Keratinocyte (primary cell): Measurements from ENCODE around the gene BMPR1B. TPM values are rescaled to one million over a fixed set of nuclear protein-coding genes. Genes with fewer than 3 reads are reported as not detected.

Source experiments
- DNase-seq: peaks from one replicate; pipeline ENCODE4 v3.0.0-alpha.2; 2011; ENCODE audit warnings: low read depth, missing footprints, low spot score
- FAIRE-seq: peaks from 2 replicates; lab custom pipeline; 2011; peaks lifted over from hg19 to GRCh38; lab: Jason Lieb, UNC
- H2AFZ ChIP-seq: 2 replicates; pipeline ENCODE4 v1.6.0; 2012; ENCODE audit warnings: low read length, control low read depth, inconsistent platforms; ENCODE audit not compliant: control insufficient read depth
- H3K27ac ChIP-seq: 2 replicates; pipeline ENCODE4 v1.5.1; 2011; ENCODE audit warnings: low read length; ENCODE audit not compliant: control insufficient read depth, insufficient read depth
- H3K27me3 ChIP-seq: 3 replicates; pipeline ENCODE4 v1.6.0; 2011; ENCODE audit warnings: low read length; ENCODE audit not compliant: control insufficient read depth, insufficient read depth; ENCODE audit errors: extremely low read depth
- H3K36me3 ChIP-seq, 2 experiments: 2 replicates in 1 of 2; 3 replicates in 1 of 2; pipeline ENCODE4 v1.5.1; 2011; ENCODE audit warnings: low read length in 2 of 2, mild to moderate bottlenecking in 1 of 2; ENCODE audit not compliant: control insufficient read depth in 2 of 2, insufficient read depth in 2 of 2; ENCODE audit errors: extremely low read depth in 1 of 2
- H3K4me1 ChIP-seq: 3 replicates; pipeline ENCODE4 v1.5.1; 2011; ENCODE audit warnings: low read length; ENCODE audit not compliant: control insufficient read depth, insufficient read depth; ENCODE audit errors: extremely low read depth
- H3K4me2 ChIP-seq: 3 replicates; pipeline ENCODE4 v1.6.0; 2011; ENCODE audit warnings: low read depth, low read length; ENCODE audit not compliant: control insufficient read depth, insufficient read depth; ENCODE audit errors: extremely low read depth
- H3K4me3 ChIP-seq, 3 experiments: fragments of 200-600 bp in 1 of 3; sonication (generic) in 1 of 3; 2 replicates in 2 of 3; 3 replicates in 1 of 3; pipeline ENCODE4 v1.5.1; 2011 to 2016; ENCODE audit warnings: low read length in 3 of 3, mild to moderate bottlenecking in 3 of 3, control low read depth in 2 of 3, inconsistent platforms in 1 of 3, low read depth in 1 of 3, mixed read lengths in 1 of 3, mixed run types in 1 of 3, moderate library complexity in 1 of 3; ENCODE audit not compliant: control insufficient read depth in 2 of 3, insufficient read depth in 2 of 3; ENCODE audit errors: extremely low read depth in 1 of 3
- H3K79me2 ChIP-seq: 2 replicates; pipeline ENCODE4 v1.6.0; 2012; ENCODE audit warnings: low read length; ENCODE audit not compliant: control insufficient read depth, insufficient read depth
- H3K9ac ChIP-seq: 3 replicates; pipeline ENCODE4 v1.6.0; 2011; ENCODE audit warnings: low read length; ENCODE audit not compliant: control insufficient read depth, insufficient read depth; ENCODE audit errors: extremely low read depth
- H3K9me1 ChIP-seq: 3 replicates; pipeline ENCODE4 v1.6.0; 2011; ENCODE audit warnings: low read length; ENCODE audit not compliant: control insufficient read depth, insufficient read depth; ENCODE audit errors: extremely low read depth
- H3K9me3 ChIP-seq: 2 replicates; pipeline ENCODE4 v1.5.1; 2012; ENCODE audit warnings: low read depth, low read length; ENCODE audit not compliant: control insufficient read depth
- H4K20me1 ChIP-seq: 3 replicates; pipeline ENCODE4 v1.6.0; 2011; ENCODE audit warnings: low read length; ENCODE audit not compliant: control insufficient read depth, insufficient read depth; ENCODE audit errors: extremely low read depth
- EZH2 ChIP-seq: IDR thresholded peaks from one replicate; pipeline ENCODE4 v1.6.1; 2012; ENCODE audit warnings: inconsistent platforms, mild to moderate bottlenecking, low read length, moderate library complexity
- dilution Hi-C: fragments of 300-500 bp; cut with MboI; formaldehyde crosslinking; loops from one replicate; pipeline ENCODE4 v1.7.0; 2020; ENCODE audit warnings: low sequenced_read_pairs; ENCODE audit not compliant: extremely low pct_ligation_motif_present
- polyA plus RNA-seq, 5 experiments: library from polyadenylated mRNA; depleted of rRNA in 3 of 5; stranded (reverse) in 3 of 5; stranded (forward) in 1 of 5; unstranded in 1 of 5; fragments of >200 nt; gene quantifications; 1 replicate in 1 of 5; 2 replicates in 3 of 5; 3 replicates in 1 of 5; pipeline versions ENCODE4 v1.2.1 to v1.2.3, GENCODE V29; 2011 to 2012; ENCODE audit warnings: missing spikeins in 2 of 5, low read depth in 1 of 5, low replicate concordance in 1 of 5
- TF ChIP-seq, protein P1 (sequence below), 3 experiments: IDR thresholded peaks in 1 of 3; conservative IDR thresholded peaks in 1 of 3; optimal IDR thresholded peaks in 1 of 3; 2 replicates in 2 of 3; 3 replicates in 1 of 3; pipeline versions ENCODE3 to v1.5.1; 2011; ENCODE audit warnings: low read length in 3 of 3, mild to moderate bottlenecking in 3 of 3, moderate library complexity in 2 of 3, control low read depth in 1 of 3, inconsistent platforms in 1 of 3; ENCODE audit not compliant: insufficient read depth in 2 of 3; ENCODE audit errors: extremely low read depth in 1 of 3

BMPR1B gene
- polyA plus RNA-seq, 1 donor (not counting 4 experiments of a cell fraction or from before 2014, with no cell fraction given), result 0.89 TPM

GRCh38 chr4:95159384-95159783 is 401.6 kb downstream of the BMPR1B start:
- dilution Hi-C loops, result no loop called here
- H4K20me1 ChIP-seq, result no peaks in the 10 kb centered on the region
- H3K27me3 ChIP-seq, result no peaks in the 10 kb centered on the region
- H3K36me3 ChIP-seq, result no peaks in the 10 kb centered on the region
- no peaks in the 10 kb centered on the region for H3K79me2 ChIP-seq
- DNase-seq (no peak), FAIRE-seq (no peak)
- H3K4me3 ChIP-seq, result no peak overlapping the region
- no peaks in the 10 kb centered on the region for H3K9me3 ChIP-seq
- no peak overlapping the region for H3K27ac ChIP-seq
- H3K4me1 ChIP-seq, result no peaks in the 10 kb centered on the region
- H3K4me2 ChIP-seq, result no peak overlapping the region
- H2AFZ ChIP-seq, result no peak overlapping the region
- H3K9me1 ChIP-seq, result no peaks in the 10 kb centered on the region
- TF ChIP-seq, protein P1, sequence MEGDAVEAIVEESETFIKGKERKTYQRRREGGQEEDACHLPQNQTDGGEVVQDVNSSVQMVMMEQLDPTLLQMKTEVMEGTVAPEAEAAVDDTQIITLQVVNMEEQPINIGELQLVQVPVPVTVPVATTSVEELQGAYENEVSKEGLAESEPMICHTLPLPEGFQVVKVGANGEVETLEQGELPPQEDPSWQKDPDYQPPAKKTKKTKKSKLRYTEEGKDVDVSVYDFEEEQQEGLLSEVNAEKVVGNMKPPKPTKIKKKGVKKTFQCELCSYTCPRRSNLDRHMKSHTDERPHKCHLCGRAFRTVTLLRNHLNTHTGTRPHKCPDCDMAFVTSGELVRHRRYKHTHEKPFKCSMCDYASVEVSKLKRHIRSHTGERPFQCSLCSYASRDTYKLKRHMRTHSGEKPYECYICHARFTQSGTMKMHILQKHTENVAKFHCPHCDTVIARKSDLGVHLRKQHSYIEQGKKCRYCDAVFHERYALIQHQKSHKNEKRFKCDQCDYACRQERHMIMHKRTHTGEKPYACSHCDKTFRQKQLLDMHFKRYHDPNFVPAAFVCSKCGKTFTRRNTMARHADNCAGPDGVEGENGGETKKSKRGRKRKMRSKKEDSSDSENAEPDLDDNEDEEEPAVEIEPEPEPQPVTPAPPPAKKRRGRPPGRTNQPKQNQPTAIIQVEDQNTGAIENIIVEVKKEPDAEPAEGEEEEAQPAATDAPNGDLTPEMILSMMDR (optimal IDR thresholded peaks at IDR 0.05 in 1 of 3, IDR thresholded peaks at IDR 0.05 in 1 of 3, conservative IDR thresholded peaks at IDR 0.05 in 1 of 3; ENCODE audit: extremely low read depth in 1 of 3, insufficient read depth in 2 of 3, low read length in 3 of 3), result no peak
- no peak for TF ChIP-seq EZH2
- no peak overlapping the region for H3K9ac ChIP-seq

GRCh38 chr4:95161781-95162469 is 404.2 kb downstream of the BMPR1B start:
- Histone ChIP-seq H2AFZ (no peak overlapping the region), H3K4me3 (no peak overlapping the region), H3K4me1 (no peaks in the 10 kb centered on the region), H3K9ac (no peak overlapping the region), H3K9me3 (no peaks in the 10 kb centered on the region), H3K4me2 (no peak overlapping the region), H3K27ac (no peak overlapping the region), H3K79me2 (no peaks in the 10 kb centered on the region), H4K20me1 (no peaks in the 10 kb centered on the region), H3K27me3 (no peaks in the 10 kb centered on the region), H3K9me1 (no peaks in the 10 kb centered on the region), H3K36me3 (no peaks in the 10 kb centered on the region)
- dilution Hi-C loops, result no loop called here
- no peak for TF ChIP-seq EZH2
- TF ChIP-seq, protein P1 (optimal IDR thresholded peaks at IDR 0.05 in 1 of 3, IDR thresholded peaks at IDR 0.05 in 1 of 3, conservative IDR thresholded peaks at IDR 0.05 in 1 of 3; ENCODE audit: extremely low read depth in 1 of 3, insufficient read depth in 2 of 3, low read length in 3 of 3), result no peak
- no peak for FAIRE-seq
- DNase-seq, result no peak
